Cardiac fibroblast (primary cell): Measurements from ENCODE around the gene RPL21.

Experiments used
- DNase-seq, 2 donors: peaks; one replicate each; pipeline versions ENCODE4 v3.0.0 to v3.0.0-alpha.2; 2010; ENCODE audit warnings: low read depth in 2 of 2
- H3K4me3 ChIP-seq, 2 donors: replicated peaks in 1 of 2; 1 replicate in 1 of 2; 2 replicates in 1 of 2; pipeline ENCODE4 v1.5.1; 2011; ENCODE audit warnings: low read depth in 2 of 2, low read length in 2 of 2, mild to moderate bottlenecking in 2 of 2, moderate library complexity in 1 of 2
- TF ChIP-seq, protein P1 (sequence below): IDR thresholded peaks from one replicate; pipeline ENCODE4 v1.5.1; 2011; ENCODE audit warnings: low read depth, mild to moderate bottlenecking, low read length, inconsistent platforms

Gene RPL21

DNA sequence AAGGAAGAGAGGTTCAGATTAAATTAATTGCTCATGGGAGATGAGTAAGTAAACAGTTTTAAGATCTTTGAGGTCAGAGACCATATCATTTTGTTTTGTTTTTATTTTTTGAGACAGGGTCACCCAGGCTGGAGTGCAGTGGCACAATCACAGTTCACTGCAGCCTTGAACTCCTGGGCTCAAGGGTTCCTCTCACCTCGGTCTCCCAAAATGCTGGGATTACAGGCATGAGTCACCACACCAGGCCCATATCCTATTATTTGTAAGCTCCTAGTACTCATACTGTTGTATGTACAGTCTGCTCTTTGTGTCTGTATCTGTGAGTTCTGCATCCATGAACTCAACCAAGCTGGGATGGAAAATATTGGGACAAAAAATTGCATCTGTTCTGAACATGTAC, 13.3 kb downstream of the RPL21 start:
- no peak overlapping the region for H3K4me3 ChIP-seq
- TF ChIP-seq, protein P1, sequence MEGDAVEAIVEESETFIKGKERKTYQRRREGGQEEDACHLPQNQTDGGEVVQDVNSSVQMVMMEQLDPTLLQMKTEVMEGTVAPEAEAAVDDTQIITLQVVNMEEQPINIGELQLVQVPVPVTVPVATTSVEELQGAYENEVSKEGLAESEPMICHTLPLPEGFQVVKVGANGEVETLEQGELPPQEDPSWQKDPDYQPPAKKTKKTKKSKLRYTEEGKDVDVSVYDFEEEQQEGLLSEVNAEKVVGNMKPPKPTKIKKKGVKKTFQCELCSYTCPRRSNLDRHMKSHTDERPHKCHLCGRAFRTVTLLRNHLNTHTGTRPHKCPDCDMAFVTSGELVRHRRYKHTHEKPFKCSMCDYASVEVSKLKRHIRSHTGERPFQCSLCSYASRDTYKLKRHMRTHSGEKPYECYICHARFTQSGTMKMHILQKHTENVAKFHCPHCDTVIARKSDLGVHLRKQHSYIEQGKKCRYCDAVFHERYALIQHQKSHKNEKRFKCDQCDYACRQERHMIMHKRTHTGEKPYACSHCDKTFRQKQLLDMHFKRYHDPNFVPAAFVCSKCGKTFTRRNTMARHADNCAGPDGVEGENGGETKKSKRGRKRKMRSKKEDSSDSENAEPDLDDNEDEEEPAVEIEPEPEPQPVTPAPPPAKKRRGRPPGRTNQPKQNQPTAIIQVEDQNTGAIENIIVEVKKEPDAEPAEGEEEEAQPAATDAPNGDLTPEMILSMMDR, result no peak
- no peak for DNase-seq

DNA sequence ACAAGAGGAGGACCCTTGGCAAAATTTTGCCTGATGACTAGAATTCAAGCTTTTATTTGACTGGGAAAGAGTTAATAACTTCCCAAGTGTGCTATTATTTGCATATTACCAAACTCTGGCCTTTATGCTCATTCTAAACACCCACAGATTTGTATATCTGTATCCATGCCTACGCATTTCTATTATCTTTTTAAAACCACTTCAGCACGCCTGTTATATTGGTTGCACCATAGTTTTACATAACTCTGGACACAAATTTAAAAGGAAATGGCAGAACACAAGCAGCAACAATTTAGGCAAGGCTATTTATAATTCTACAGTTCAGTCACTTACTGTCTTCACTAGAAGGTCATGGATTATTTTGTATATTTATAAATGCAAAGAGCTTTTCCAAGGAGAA, 15.6 kb downstream of the RPL21 start:
- TF ChIP-seq, protein P1, result no peak
- peak in 1 of 2 donors; percentile 79 for DNase-seq
- no peak overlapping the region for H3K4me3 ChIP-seq

DNA sequence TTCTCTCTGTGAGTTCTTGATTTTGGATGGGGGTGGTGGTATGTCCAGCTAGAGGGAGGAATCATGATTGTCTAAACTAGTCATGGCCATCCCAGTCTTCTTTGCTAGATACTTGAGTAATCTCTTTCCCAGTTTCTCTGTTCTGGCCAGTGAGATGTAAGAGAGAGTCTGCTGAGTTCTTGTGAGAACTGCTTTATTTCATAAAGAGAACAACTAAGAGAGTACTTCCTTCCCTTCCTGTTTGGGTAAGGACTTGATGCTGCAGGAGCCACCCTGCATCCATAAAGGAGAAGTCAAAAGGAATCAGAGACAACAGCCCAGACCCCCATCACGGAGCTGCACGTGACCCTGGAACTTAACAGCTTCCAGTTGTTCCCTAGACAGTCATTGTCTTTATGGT, 16.2 kb downstream of the RPL21 start:
- TF ChIP-seq, protein P1, result no peak
- DNase-seq, result no peak
- no peak overlapping the region for H3K4me3 ChIP-seq

DNA sequence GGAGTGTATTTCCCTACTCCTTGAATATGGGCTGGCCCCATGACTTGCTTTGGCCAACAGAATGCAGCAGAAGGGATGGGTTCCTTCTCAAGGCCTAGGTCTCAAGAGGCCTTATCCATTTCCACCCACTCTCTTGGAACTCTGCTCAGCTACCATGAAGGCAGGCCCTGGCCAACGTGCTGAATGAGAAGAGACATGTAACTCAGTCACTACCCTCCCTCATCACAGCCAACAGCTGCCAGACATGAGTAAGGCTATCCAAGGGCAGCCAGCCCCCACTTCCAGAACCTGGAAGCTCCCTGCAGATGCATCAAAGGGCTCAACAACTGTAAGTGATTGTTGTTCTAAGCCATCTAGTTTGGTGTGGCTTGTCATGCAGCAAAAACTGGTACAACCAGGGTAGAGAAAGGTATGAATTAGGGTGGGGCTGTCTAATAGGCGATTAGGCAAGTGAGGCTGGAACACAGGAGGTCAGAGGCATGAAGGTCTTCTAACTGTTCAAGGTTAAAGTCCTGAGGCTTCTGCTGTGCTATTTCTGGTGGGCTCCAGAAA, 17.8 kb downstream of the RPL21 start:
- TF ChIP-seq, protein P1, result no peak
- H3K4me3 ChIP-seq, result no peak overlapping the region
- no peak for DNase-seq

DNA sequence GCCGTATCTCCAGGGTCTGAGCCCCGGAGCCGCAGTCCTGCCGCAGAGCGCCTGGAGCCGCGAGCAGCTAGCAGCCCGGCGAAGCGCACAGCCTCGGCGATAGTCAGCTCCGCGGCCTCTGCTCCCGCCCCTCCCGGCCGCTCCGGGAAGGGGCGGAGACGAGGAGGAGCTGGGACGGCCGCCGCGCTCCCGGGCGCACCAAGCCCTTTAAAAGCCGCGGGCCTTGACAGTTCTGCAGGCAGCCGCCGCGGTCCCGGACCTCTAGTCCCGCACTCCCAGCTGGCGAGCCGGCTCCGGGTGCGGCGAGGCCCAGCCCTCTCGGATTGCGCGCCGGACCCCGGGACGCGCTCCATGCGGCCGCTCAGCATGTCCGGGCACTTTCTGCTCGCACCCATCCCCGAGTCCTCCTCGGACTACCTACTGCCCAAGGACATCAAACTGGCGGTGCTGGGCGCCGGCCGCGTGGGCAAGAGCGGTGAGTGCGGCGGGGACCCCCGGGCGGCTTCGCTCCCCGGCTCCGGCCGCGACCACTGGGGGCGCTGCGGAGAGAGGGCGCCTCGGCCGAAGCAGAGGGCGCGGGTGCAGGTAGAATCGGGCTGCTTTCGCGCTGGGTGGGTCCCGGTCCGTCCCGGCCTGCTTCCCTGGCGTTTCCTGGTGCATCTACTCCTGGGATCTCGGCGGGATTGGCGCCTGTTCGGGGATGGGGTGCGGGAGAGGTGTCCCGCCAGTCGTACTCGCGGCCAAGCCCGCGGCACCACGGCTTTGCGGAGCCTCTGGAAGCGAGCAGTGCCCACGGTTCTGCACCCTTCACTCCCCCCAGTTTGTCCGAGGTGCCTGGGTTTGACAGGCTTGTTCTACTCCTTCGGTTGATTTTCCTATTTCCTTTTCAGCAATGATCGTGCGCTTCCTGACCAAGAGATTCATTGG, 19.5 kb downstream of the RPL21 start, which contains the start of gene RASL11A:
RASL11A (plus strand) TSS at position 237 of the 927 bp plus-strand sequence; CDS start at position 352, 115 bp downstream.
- peak within 1 kb of the TSS; percentile 77 to 78 for H3K4me3 ChIP-seq
- peak; percentile 82 to 93 for DNase-seq
- TF ChIP-seq, protein P1, result peak; percentile 48

DNA sequence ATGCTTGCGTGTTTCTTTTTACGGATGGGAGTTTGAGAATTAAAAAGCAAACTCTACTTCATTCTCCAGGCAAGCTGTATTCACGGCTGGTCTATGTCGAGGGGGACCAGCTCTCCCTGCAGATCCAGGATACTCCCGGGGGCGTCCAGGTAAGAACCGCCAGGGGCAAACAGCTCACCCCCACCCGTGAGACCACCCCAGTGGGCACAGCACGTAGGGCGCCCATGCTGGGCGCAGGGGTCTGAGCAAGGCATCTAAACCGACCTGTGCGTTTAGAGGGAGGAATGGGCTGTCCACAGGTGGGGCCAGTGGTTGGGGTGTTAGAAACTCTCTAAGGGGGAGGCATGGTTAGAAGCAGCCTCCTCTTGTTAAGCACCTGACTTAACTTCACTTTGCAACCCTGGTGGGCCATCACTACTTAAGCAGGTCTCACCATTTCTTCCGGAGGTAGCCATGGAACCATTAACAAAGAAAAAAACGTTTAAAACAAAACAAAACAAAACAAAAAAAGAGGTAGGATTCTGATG, 20.3 kb downstream of the RPL21 start:
- no peak for DNase-seq
- H3K4me3 ChIP-seq, result peak overlapping the region; percentile 77 to 78
- TF ChIP-seq, protein P1, result no peak
